Measurements from ENCODE around the gene CLCN2. TPM values are rescaled to one million over a fixed set of nuclear protein-coding genes. Genes with fewer than 3 reads are reported as not detected.

The CLCN2 gene
- polyA plus RNA-seq, 1 donor from 2014 or later = 13.4 TPM

GRCh38 chr3:184383033-184383740 is 21.8 kb upstream of the CLCN2 start:
- H3K9me2 ChIP-seq (ENCODE audit: insufficient read depth, low read length) = no peaks in the 10 kb centered on the region
- no peaks in the 10 kb centered on the region for H4K20me1 ChIP-seq (ENCODE audit: insufficient read depth)
- H3K36me3 ChIP-seq (ENCODE audit: insufficient read depth, low read length) = no peaks in the 10 kb centered on the region
- no peak for TF ChIP-seq RAD21 (conservative IDR thresholded peaks at IDR 0.05)
- no peak for TF ChIP-seq EP300 (conservative IDR thresholded peaks at IDR 0.05; ENCODE audit: poor library complexity, severe bottlenecking)
- TF ChIP-seq POLR2AphosphoS5 (IDR thresholded peaks at IDR 0.05) = no peak
- no peak for TF ChIP-seq EZH2 (IDR thresholded peaks at IDR 0.05; ENCODE audit: borderline replicate concordance, insufficient read depth, low read length, poor library complexity, severe bottlenecking)
- no peak for TF ChIP-seq TAF1 (IDR thresholded peaks at IDR 0.05; ENCODE audit: low read depth)
- TF ChIP-seq MXI1 (conservative IDR thresholded peaks at IDR 0.05; ENCODE audit: poor library complexity, severe bottlenecking) = no peak
- TF ChIP-seq CTCF (IDR thresholded peaks at IDR 0.05; ENCODE audit: poor library complexity, severe bottlenecking) = no peak
- TF ChIP-seq SMC3 (conservative IDR thresholded peaks at IDR 0.05; ENCODE audit: poor library complexity) = no peak
- TF ChIP-seq REST (IDR thresholded peaks at IDR 0.05; ENCODE audit: borderline replicate concordance) = no peak
- no peaks in the 10 kb centered on the region for H3K9me3 ChIP-seq (ENCODE audit: low read length)
- no peaks in the 10 kb centered on the region for H3K79me2 ChIP-seq (replicated peaks; ENCODE audit: insufficient read depth, low read length)
- H2AFZ ChIP-seq (ENCODE audit: low read depth, low read length) = no peak overlapping the region
- H3K4me2 ChIP-seq (ENCODE audit: low read length) = no peak overlapping the region
- peaks cover 37% of the 10 kb centered on the region for H3K27me3 ChIP-seq (ENCODE audit: insufficient read depth, low read depth, low read length)
- H3F3A ChIP-seq (ENCODE audit: insufficient read depth, low read length, poor library complexity, severe bottlenecking) = no peaks in the 10 kb centered on the region
- no peak overlapping the region for H3K4me3 ChIP-seq (ENCODE audit: low read length)
- no peak overlapping the region for H3K27ac ChIP-seq (ENCODE audit: low read length)
- no peak overlapping the region for H3K9ac ChIP-seq (ENCODE audit: low read length)

GRCh38 chr3:184382326-184383032 is 21.1 kb upstream of the CLCN2 start:
- TF ChIP-seq POLR2AphosphoS5 (IDR thresholded peaks at IDR 0.05) = no peak
- H3K9me3 ChIP-seq (ENCODE audit: low read length) = no peaks in the 10 kb centered on the region
- peaks cover 39% of the 10 kb centered on the region for H3K27me3 ChIP-seq (ENCODE audit: insufficient read depth, low read depth, low read length)
- no peaks in the 10 kb centered on the region for H3K9me2 ChIP-seq (ENCODE audit: insufficient read depth, low read length)
- H3K27ac ChIP-seq (ENCODE audit: low read length) = no peak overlapping the region
- no peak overlapping the region for H3K4me3 ChIP-seq (ENCODE audit: low read length)
- no peaks in the 10 kb centered on the region for H3F3A ChIP-seq (ENCODE audit: insufficient read depth, low read length, poor library complexity, severe bottlenecking)
- no peaks in the 10 kb centered on the region for H3K36me3 ChIP-seq (ENCODE audit: insufficient read depth, low read length)
- H3K4me2 ChIP-seq (ENCODE audit: low read length) = no peak overlapping the region
- no peaks in the 10 kb centered on the region for H4K20me1 ChIP-seq (ENCODE audit: insufficient read depth)
- H2AFZ ChIP-seq (ENCODE audit: low read depth, low read length) = no peak overlapping the region
- no peak overlapping the region for H3K9ac ChIP-seq (ENCODE audit: low read length)
- no peaks in the 10 kb centered on the region for H3K79me2 ChIP-seq (replicated peaks; ENCODE audit: insufficient read depth, low read length)
